Measurements from ENCODE around the gene NBPF1.
A peak's percentile ranks its signal among the peaks of the same experiment; 100 is the strongest.

- TF ChIP-seq SP1 (IDR thresholded peaks at IDR 0.05; ENCODE audit: low read depth): no peak
- no peak for TF ChIP-seq TCF7L2 (IDR thresholded peaks at IDR 0.05; ENCODE audit: borderline replicate concordance, extremely low read depth, insufficient read depth, insufficient read length)
- 0 out of 2 replicates have a peak, but pooled peaks have one; percentile 41 for TF ChIP-seq POLR2AphosphoS5 (IDR thresholded peaks at IDR 0.05; ENCODE audit: low read depth, low read length)
- TF ChIP-seq POLR2A (IDR thresholded peaks at IDR 0.05; ENCODE audit: borderline replicate concordance, extremely low read depth, insufficient read depth, insufficient read length): no peak
- TF ChIP-seq SRF (IDR thresholded peaks at IDR 0.05; ENCODE audit: low read depth): no peak
- TF ChIP-seq RAD21 (IDR thresholded peaks at IDR 0.05; ENCODE audit: low read depth): no peak
- TF ChIP-seq MAX (IDR thresholded peaks at IDR 0.05): no peak
- no peak for TF ChIP-seq JUND (IDR thresholded peaks at IDR 0.05)
- TF ChIP-seq CTCF (IDR thresholded peaks at IDR 0.05 in 2 of 3, conservative IDR thresholded peaks at IDR 0.05 in 1 of 3; ENCODE audit: borderline replicate concordance in 1 of 3, insufficient read depth in 1 of 3, low read depth in 2 of 3, low read length in 2 of 3): no peak
Observed at GRCh38 chr1:16617114-16617631, 3.8 kb upstream of the NBPF1 start.
